Right ventricle myocardium inferior (tissue), 1 donor: ENCODE data around the gene SIPA1. TPM values are rescaled to one million over a fixed set of nuclear protein-coding genes. Genes with fewer than 3 reads are reported as not detected.
"Not testable (repeated sequence)": the region's sequence is repeated elsewhere in the genome, so short reads cannot be mapped to it uniquely, and the experiment has no call there.

Experiments
- ATAC-seq: fragments of 200-7000 bp; cut with Tn5 transposase; one replicate; pipeline ENCODE4 v1.9.1; 2020; ENCODE audit warnings: mild to moderate bottlenecking, moderate library complexity
- DNase-seq: peaks from one replicate; pipeline ENCODE4 v3.0.0; 2021; ENCODE audit errors: missing footprints
- intact Hi-C: fragments of 100-400 bp; cut with DNase I; formaldehyde crosslinking; loops from one replicate; pipeline ENCODE4 v1.11.0; 2022
- total RNA-seq: library from RNA; stranded (reverse); fragmentation: NEBNext Ultra II Directional; extraction: Animal tissue kit (Norgen Biotek cat#: 25700); gene quantifications from one replicate; pipeline ENCODE4 v1.2.1, GENCODE V29; 2021
- donor health status: DM: no; HTN: yes; CAD: no; lungs with severe emphysema.

The SIPA1 gene
- total RNA-seq, 1 donor from 2014 or later: 28.2 TPM

GRCh38 chr11:65637032-65637557, 806 bp upstream of the SIPA1 start:
- DNase-seq (no peak), ATAC-seq (no peak)
- intact Hi-C loops: no loop called here

DNA sequence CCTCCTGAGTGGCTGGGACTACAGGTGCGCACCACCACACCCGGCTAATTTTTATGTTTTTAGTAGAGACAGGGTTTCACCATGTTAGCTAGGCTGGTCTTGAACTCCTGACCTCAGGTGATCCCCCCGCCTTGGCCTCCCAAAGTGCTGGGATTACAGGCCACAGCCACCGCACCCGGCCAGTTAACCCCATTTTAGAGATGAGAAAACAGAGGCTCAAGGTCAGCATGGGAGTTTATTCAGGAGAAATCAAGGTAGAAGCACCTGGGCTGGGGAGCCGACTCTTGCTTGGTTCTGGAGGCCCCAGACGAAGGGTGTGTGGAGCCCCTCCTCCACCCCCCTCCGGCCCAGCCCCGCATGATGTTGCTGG, 1.3 kb downstream of the SIPA1 start:
- ATAC-seq, intact Hi-C loops, DNase-seq: not testable (repeated sequence)

DNA sequence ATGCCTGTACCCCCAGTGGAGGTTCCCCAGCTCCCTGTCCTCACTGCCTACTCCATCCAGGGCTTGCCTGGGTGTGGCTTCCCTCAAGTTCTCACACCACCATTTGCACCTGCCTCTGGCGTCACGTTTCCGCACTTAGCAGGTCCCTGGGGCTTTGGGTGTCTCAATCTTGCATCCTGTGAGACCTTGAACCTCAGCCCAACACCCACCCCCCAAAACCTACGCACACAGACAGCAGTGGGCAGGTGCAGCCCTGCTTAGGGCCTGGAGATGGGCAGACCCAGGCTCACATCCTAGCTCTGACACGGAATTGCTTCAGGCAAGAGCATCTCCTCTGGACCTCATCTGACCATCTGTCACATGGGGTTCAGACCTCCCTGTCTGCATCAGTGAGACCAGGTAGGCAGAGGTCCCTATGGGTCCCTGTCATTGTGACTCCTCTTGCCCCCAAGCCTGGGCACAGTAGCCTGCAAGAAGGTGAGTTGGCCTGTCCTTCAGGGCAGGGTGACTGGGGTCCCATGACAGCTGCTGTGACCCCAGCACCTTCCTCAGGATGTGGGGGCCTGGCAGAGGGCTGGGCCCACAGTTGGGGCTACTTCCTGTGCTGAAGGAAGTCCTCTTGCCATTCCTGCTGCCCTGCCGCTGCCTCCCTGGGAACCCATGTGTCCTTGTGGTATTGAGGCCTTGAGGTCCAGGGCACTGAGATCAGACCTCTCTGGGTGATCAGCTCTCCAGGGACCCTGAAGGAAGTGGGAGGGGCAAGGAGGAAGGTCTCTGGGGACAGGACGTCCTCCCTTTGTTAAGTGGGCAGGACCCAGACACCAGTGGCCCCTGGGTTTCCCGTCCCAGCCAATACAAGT, 2.0 kb downstream of the SIPA1 start:
- intact Hi-C loops: no loop called here
- ATAC-seq: peak; percentile 2
- DNase-seq: no peak

DNA sequence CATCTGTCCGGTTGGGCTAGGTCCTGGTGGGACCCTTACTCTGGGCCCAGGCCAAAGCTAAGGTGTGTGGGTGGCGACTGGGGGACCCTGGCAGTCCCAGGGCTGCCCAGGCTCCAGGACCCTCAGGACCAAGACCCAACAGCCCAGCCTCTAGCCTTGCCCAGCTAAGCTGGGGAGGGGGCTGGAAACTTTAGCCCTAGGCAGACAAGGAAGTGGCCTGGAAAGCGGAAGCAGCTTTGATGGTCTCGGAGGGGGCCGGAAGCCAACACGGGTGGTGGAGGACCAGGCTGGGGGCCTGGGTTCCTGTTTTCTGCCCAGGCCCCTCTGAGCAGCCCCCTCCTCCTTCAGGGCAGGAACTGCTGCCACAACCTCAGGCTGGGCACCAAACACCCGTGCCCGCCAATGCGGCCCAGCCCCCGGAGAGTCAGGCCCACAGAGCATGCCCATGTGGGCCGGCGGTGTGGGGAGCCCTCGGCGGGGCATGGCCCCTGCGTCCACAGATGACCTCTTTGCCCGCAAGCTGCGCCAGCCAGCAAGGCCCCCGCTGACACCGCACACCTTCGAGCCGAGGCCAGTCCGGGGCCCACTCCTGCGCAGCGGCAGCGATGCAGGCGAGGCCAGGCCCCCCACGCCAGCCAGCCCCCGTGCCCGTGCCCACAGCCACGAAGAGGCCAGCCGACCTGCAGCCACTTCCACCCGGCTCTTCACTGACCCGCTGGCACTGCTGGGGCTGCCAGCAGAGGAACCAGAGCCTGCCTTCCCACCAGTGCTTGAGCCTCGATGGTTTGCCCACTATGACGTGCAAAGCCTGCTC, 2.8 kb downstream of the SIPA1 start:
- ATAC-seq (peak; percentile 7), DNase-seq (peak; percentile 86)
- intact Hi-C loops: no loop called here

- no peak for ATAC-seq
- DNase-seq: no peak
- intact Hi-C loops: no loop called here
Observed at GRCh38 chr11:65641297-65642013, 3.6 kb downstream of the SIPA1 start.

DNA sequence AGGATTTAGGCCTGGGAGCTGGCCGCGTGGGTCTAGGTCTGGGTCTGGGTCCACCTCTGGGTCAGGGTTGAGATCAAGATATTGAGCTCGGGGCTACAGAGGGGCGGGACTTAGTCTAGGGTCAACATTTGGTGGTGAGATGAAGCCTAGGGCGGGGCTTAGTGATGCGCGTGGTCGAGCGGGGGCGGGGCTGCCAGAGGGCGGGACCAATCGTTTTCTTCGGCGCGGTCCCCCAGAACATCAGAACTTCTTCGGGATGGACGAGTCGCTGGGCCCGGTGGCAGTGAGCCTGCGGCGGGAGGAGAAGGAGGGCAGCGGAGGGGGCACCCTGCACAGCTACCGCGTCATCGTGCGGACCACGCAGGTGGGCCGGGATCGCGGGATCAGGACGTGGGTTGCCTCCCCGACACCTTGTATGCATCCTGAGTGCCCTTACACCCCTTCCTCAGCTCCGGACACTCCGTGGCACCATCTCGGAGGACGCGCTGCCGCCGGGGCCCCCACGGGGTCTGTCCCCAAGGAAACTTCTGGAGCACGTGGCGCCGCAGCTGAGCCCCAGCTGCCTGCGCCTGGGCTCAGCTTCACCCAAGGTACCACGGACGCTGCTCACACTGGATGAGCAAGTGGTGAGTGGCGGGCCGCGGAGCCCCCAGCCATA, 4.2 kb downstream of the SIPA1 start:
- intact Hi-C loops: no loop called here
- DNase-seq (no peak), ATAC-seq (no peak)

- DNase-seq (peak; percentile 25), ATAC-seq (no peak)
- intact Hi-C loops: no loop called here
Observed at GRCh38 chr11:65643971-65644370, 6.1 kb downstream of the SIPA1 start.

- DNase-seq: no peak
- intact Hi-C loops: no loop called here
Observed at GRCh38 chr11:65644837-65645236, 6.9 kb downstream of the SIPA1 start.

GRCh38 chr11:65645710-65646109, 7.8 kb downstream of the SIPA1 start:
- DNase-seq (no peak), ATAC-seq (no peak)
- intact Hi-C loops: no loop called here

More at GRCh38 chr11:65644837-65645236, 6.9 kb downstream of the SIPA1 start:
- ATAC-seq: no peak

GRCh38 chr11:65646288-65646957, 8.5 kb downstream of the SIPA1 start:
- DNase-seq (no peak), ATAC-seq (no peak)
- intact Hi-C loops: no loop called here

GRCh38 chr11:65646958-65647701, 9.2 kb downstream of the SIPA1 start:
- DNase-seq (no peak), ATAC-seq (no peak)
- intact Hi-C loops: no loop called here

GRCh38 chr11:65648997-65649493, 11.1 kb downstream of the SIPA1 start:
- no peak for ATAC-seq
- no peak for DNase-seq
- intact Hi-C loops: no loop called here

DNA sequence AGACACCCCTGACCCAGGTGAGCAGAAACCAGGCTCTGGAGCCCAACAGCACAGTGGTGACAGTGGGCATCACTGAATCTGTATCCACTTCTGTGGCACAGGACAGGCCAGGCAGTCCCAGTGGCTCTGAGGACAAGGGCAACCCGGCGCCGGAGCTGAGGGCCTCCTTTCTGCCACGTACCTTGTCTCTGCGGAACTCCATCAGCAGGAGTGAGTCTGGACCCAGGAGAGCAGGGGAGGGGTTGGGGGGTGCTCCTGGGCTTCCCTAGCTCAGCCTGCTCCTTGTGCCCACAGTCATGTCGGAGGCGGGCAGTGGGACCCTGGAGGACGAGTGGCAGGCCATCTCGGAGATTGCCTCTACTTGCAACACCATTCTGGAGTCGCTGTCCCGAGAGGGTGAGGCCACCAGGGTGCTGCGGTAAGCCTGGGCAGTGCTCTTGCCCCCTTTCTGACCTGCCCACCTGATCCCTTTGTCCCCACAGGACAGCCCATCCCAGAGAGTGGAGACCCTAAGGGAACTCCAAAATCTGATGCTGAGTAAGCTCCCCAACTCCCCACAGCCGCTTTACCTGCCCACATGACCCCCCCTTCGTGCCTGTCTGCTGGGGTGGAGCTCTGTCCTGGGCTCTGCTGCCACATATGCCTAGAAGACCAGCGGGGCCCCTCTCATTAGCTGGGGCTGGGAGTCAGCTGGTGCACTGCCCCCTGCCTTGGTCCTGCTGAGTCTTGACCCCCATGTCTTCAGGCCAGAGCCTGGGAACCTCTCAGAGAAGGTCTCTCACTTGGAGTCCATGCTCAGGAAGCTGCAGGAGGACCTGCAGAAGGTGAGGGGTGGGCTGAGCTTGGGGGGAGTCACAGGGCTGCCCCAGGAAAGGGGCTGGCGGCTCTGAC, 12.0 kb downstream of the SIPA1 start:
- DNase-seq (peak; percentile 57), ATAC-seq (no peak)
- intact Hi-C loops: loop anchor here (5.0 kb wide), 2 partner anchors 78 to 207 kb away; partner anchors contain the start of genes CFL1, FAM89B and ZNRD2

- DNase-seq: no peak
- intact Hi-C loops: loop anchor here (5.0 kb wide), 2 partner anchors 78 to 207 kb away; partner anchors contain the start of genes CFL1, FAM89B and ZNRD2
- no peak for ATAC-seq
Observed at GRCh38 chr11:65650547-65651338, 12.8 kb downstream of the SIPA1 start.

DNA sequence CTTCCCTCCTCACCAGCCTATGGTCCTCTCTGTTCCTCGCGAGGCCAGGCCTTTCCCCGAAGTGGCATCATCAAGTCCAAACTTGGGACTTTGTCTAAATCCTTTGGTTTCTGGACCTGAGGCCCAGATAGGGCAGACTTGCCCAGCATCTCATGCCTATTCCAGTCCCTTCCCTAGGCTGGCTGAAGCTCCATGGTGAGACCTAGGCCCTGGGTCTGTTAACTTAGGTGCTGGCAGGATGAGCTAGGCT, 13.4 kb downstream of the SIPA1 start:
- no peak for DNase-seq
- intact Hi-C loops: loop anchor here (5.0 kb wide), 2 partner anchors 79 to 206 kb away; partner anchors contain the start of genes CFL1, FAM89B and ZNRD2
- ATAC-seq: no peak
